Keratinocyte (primary cell): ENCODE data around the gene EZH2. TPM values are rescaled to one million over a fixed set of nuclear protein-coding genes. Genes with fewer than 3 reads are reported as not detected.

Experiments
- DNase-seq: peaks from one replicate; pipeline ENCODE4 v3.0.0-alpha.2; 2011; ENCODE audit warnings: low read depth, missing footprints, low spot score
- FAIRE-seq: peaks from 2 replicates; lab custom pipeline; 2011; peaks lifted over from hg19 to GRCh38; lab: Jason Lieb, UNC
- H2AFZ ChIP-seq: 2 replicates; pipeline ENCODE4 v1.6.0; 2012; ENCODE audit warnings: low read length, control low read depth, inconsistent platforms; ENCODE audit not compliant: control insufficient read depth
- H3K27ac ChIP-seq: 2 replicates; pipeline ENCODE4 v1.5.1; 2011; ENCODE audit warnings: low read length; ENCODE audit not compliant: control insufficient read depth, insufficient read depth
- H3K27me3 ChIP-seq: 3 replicates; pipeline ENCODE4 v1.6.0; 2011; ENCODE audit warnings: low read length; ENCODE audit not compliant: control insufficient read depth, insufficient read depth; ENCODE audit errors: extremely low read depth
- H3K36me3 ChIP-seq, 2 experiments: 2 replicates in 1 of 2; 3 replicates in 1 of 2; pipeline ENCODE4 v1.5.1; 2011; ENCODE audit warnings: low read length in 2 of 2, mild to moderate bottlenecking in 1 of 2; ENCODE audit not compliant: control insufficient read depth in 2 of 2, insufficient read depth in 2 of 2; ENCODE audit errors: extremely low read depth in 1 of 2
- H3K4me1 ChIP-seq: 3 replicates; pipeline ENCODE4 v1.5.1; 2011; ENCODE audit warnings: low read length; ENCODE audit not compliant: control insufficient read depth, insufficient read depth; ENCODE audit errors: extremely low read depth
- H3K4me2 ChIP-seq: 3 replicates; pipeline ENCODE4 v1.6.0; 2011; ENCODE audit warnings: low read depth, low read length; ENCODE audit not compliant: control insufficient read depth, insufficient read depth; ENCODE audit errors: extremely low read depth
- H3K4me3 ChIP-seq, 3 experiments: fragments of 200-600 bp in 1 of 3; sonication (generic) in 1 of 3; 2 replicates in 2 of 3; 3 replicates in 1 of 3; pipeline ENCODE4 v1.5.1; 2011 to 2016; ENCODE audit warnings: low read length in 3 of 3, mild to moderate bottlenecking in 3 of 3, control low read depth in 2 of 3, inconsistent platforms in 1 of 3, low read depth in 1 of 3, mixed read lengths in 1 of 3, mixed run types in 1 of 3, moderate library complexity in 1 of 3; ENCODE audit not compliant: control insufficient read depth in 2 of 3, insufficient read depth in 2 of 3; ENCODE audit errors: extremely low read depth in 1 of 3
- H3K79me2 ChIP-seq: 2 replicates; pipeline ENCODE4 v1.6.0; 2012; ENCODE audit warnings: low read length; ENCODE audit not compliant: control insufficient read depth, insufficient read depth
- H3K9ac ChIP-seq: 3 replicates; pipeline ENCODE4 v1.6.0; 2011; ENCODE audit warnings: low read length; ENCODE audit not compliant: control insufficient read depth, insufficient read depth; ENCODE audit errors: extremely low read depth
- H3K9me1 ChIP-seq: 3 replicates; pipeline ENCODE4 v1.6.0; 2011; ENCODE audit warnings: low read length; ENCODE audit not compliant: control insufficient read depth, insufficient read depth; ENCODE audit errors: extremely low read depth
- H3K9me3 ChIP-seq: 2 replicates; pipeline ENCODE4 v1.5.1; 2012; ENCODE audit warnings: low read depth, low read length; ENCODE audit not compliant: control insufficient read depth
- H4K20me1 ChIP-seq: 3 replicates; pipeline ENCODE4 v1.6.0; 2011; ENCODE audit warnings: low read length; ENCODE audit not compliant: control insufficient read depth, insufficient read depth; ENCODE audit errors: extremely low read depth
- CTCF ChIP-seq, 3 experiments: IDR thresholded peaks in 1 of 3; conservative IDR thresholded peaks in 1 of 3; optimal IDR thresholded peaks in 1 of 3; 2 replicates in 2 of 3; 3 replicates in 1 of 3; pipeline versions ENCODE3 to v1.5.1; 2011; ENCODE audit warnings: low read length in 3 of 3, mild to moderate bottlenecking in 3 of 3, moderate library complexity in 2 of 3, control low read depth in 1 of 3, inconsistent platforms in 1 of 3; ENCODE audit not compliant: insufficient read depth in 2 of 3; ENCODE audit errors: extremely low read depth in 1 of 3
- EZH2 ChIP-seq: IDR thresholded peaks from one replicate; pipeline ENCODE4 v1.6.1; 2012; ENCODE audit warnings: inconsistent platforms, mild to moderate bottlenecking, low read length, moderate library complexity
- dilution Hi-C: fragments of 300-500 bp; cut with MboI; formaldehyde crosslinking; loops from one replicate; pipeline ENCODE4 v1.7.0; 2020; ENCODE audit warnings: low sequenced_read_pairs; ENCODE audit not compliant: extremely low pct_ligation_motif_present
- polyA plus RNA-seq, 5 experiments: library from polyadenylated mRNA; depleted of rRNA in 3 of 5; stranded (reverse) in 3 of 5; stranded (forward) in 1 of 5; unstranded in 1 of 5; fragments of >200 nt; gene quantifications; 1 replicate in 1 of 5; 2 replicates in 3 of 5; 3 replicates in 1 of 5; pipeline versions ENCODE4 v1.2.1 to v1.2.3, GENCODE V29; 2011 to 2012; ENCODE audit warnings: missing spikeins in 2 of 5, low read depth in 1 of 5, low replicate concordance in 1 of 5

EZH2 gene
- polyA plus RNA-seq, 1 donor (not counting 4 experiments of a cell fraction or from before 2014, with no cell fraction given): 16.0 TPM

GRCh38 chr7:148806187-148806586 is 77.9 kb downstream of the EZH2 start:
- Histone ChIP-seq H3K79me2 (no peaks in the 10 kb centered on the region), H3K36me3 (peaks cover 13 to 28% of the 10 kb centered on the region in 2 experiments), H3K9ac (no peak overlapping the region), H3K27ac (no peak overlapping the region), H3K27me3 (no peaks in the 10 kb centered on the region), H3K4me2 (no peak overlapping the region), H3K9me3 (no peaks in the 10 kb centered on the region), H3K4me1 (no peaks in the 10 kb centered on the region), H4K20me1 (no peaks in the 10 kb centered on the region), H2AFZ (no peak overlapping the region), H3K4me3 (no peak overlapping the region), H3K9me1 (no peaks in the 10 kb centered on the region)
- no peak for TF ChIP-seq EZH2
- no peak for TF ChIP-seq CTCF (optimal IDR thresholded peaks at IDR 0.05 in 1 of 3, IDR thresholded peaks at IDR 0.05 in 1 of 3, conservative IDR thresholded peaks at IDR 0.05 in 1 of 3; ENCODE audit: extremely low read depth in 1 of 3, insufficient read depth in 2 of 3, low read length in 3 of 3)
- dilution Hi-C loops: no loop called here
- DNase-seq: no peak
- FAIRE-seq: no peak

DNA sequence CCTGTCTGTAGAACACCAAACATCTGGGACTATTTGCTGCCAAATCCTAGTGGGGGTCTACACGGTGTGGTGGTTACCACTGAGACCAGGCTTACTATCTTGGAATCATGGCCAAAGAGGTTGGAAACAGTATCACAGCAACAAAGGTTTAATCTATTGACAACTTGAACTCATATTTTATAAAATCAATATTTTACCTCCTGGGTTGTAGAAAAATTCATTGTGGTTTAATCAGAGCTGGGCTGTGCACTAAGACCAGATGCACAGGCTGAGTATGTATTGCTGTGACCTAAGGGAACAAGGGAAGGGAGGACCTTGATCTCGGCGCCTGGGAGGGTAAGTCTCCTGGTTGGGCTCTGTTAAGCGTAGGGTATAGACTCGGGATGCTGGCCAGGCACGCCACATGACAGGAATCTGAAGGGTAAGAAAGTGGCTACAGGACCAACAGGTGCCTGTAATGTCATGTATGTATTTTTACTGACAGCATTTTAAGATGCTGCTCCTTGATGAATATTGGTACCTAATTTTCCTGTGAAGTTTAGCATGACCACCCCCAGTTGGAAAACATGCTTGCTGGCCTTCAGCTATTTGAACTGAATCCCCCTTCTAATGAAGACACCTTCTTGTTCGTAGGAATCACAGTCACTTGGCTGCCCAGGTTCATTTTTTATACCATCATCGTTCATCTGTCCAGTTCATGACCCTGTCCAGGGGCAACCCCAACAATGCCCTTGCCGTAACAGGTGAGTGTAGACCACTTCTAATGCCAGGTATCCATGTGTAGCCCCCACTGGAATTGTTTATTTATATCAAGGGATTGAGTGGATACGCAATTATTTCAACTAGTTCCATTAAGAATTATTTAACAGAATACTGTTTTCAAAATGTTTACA is 79.5 kb downstream of the EZH2 start:
- Histone ChIP-seq H3K9me3 (no peaks in the 10 kb centered on the region), H3K4me2 (no peak overlapping the region), H3K9me1 (no peaks in the 10 kb centered on the region), H3K27me3 (no peaks in the 10 kb centered on the region), H2AFZ (no peak overlapping the region), H4K20me1 (no peaks in the 10 kb centered on the region), H3K36me3 (peaks cover 15 to 31% of the 10 kb centered on the region in 2 experiments), H3K9ac (no peak overlapping the region), H3K4me3 (no peak overlapping the region), H3K27ac (no peak overlapping the region), H3K4me1 (no peaks in the 10 kb centered on the region), H3K79me2 (no peaks in the 10 kb centered on the region)
- dilution Hi-C loops: no loop called here
- no peak for DNase-seq
- FAIRE-seq: no peak
- TF ChIP-seq CTCF (optimal IDR thresholded peaks at IDR 0.05 in 1 of 3, IDR thresholded peaks at IDR 0.05 in 1 of 3, conservative IDR thresholded peaks at IDR 0.05 in 1 of 3; ENCODE audit: extremely low read depth in 1 of 3, insufficient read depth in 2 of 3, low read length in 3 of 3) (no peak), EZH2 (no peak)
